Measurements from ENCODE around the gene NSFL1C.
A peak's percentile ranks its signal among the peaks of the same experiment; 100 is the strongest.

NSFL1C gene

DNA sequence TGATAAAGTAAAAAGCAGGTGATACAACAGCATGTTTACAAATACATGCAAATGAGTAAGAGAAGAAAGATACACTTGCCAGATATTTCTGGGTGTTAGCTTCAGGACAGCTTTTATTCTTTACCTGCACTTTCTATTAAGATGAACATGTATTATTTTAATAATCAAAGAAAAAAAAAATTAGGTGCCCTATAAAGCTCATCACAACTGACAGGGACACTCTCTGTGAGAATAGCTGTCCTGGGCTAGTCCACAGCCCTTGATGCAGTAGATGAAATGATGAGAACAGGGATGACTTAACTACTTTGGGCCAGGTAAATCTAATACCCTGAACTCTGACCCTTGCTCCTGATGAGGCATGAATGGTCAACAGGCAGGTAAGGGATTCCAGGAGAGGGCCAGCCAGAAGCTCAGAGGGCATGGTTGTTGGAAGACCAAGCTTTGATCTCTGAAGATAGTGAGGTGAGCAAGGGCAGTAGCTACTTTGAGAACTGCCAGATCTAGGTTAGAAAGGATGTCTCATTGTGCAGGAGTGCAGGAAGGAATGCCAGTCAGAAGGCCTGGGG is 15.6 kb downstream of the NSFL1C start:
- DNase-seq = no peak

DNA sequence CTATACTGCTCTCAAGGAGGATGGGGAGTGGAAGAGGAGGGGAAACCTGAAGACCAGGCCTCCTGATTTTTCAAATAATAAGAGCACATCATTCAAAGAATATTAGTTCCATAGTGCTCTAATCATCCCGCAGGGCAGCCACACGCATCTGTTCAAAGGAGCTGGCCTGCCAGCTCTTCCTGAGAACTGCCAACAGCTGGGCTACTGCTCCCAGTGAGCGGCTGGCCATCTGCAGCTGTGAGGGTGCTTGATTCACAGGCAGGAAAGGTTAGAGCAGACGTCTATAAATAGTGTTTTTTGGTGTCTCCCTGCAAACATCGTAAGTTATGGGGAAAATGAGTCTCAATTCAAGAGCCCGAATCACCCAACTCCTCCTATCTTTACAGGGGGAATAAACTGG is 17.3 kb downstream of the NSFL1C start:
- no peak for DNase-seq

DNA sequence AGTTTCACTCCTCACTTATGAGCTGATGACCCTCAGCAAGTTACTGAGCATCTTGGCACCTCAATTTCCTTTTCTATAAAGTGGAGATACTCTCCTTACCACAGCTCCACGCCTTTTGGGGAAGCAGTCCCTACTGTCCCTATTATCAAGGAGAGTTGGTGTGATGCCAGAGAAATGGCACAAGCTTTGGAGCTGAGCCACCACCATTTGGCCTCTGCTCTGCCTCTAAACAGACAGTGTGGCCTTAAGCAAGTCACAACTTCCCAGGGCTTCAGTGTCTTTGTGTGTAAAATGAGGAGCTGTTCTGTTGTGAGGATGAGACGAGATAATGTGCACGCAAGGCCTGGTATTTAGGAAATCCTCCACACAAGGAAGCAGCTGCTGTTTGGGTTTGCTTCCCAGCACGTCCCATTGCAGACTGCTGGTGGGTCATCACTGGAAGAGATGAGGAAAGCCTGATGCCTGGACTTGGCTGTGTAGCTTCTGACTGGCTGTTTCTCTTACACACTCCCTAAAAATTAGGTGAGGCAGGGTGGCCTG is 18.5 kb downstream of the NSFL1C start:
- DNase-seq = no peak

DNA sequence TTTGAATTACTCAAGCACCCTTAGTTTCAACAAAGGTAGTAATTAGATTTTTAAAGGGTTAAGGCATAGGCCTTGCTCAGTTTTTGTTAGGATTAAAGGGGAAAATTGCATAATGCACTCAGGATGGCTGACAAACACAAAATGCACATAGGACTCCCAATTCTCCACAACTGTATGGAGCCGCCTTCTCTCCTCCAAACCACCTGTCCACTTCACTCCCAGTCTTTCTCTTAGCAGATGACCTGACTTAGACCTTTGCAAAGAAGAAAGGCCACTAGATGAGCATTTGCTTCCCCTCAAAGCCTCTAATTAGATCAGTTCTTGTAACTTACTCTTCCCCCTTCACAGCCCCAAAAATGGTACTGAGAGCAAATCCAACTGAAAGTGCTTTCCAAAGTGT is 20.1 kb downstream of the NSFL1C start:
- no peak for DNase-seq

DNA sequence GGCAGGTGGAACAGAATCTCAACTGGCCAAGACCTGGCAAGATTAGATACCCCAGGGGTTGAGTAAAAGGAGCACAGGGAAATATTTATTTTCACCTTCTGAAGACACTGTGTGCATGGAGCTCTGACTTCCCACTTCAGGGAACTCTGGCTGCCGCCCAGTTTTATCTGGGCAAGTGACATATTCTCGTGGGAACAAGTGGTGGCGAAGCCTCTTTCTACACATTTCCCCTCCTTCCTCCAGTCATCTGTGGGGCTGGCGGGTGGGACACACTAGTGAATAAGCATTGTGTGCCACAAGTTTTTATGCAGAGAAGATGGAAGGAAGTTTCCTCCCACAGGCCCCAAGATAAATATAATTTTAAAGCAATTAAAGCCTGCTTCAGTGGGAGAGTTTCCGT is 23.6 kb downstream of the NSFL1C start:
- DNase-seq = no peak

DNA sequence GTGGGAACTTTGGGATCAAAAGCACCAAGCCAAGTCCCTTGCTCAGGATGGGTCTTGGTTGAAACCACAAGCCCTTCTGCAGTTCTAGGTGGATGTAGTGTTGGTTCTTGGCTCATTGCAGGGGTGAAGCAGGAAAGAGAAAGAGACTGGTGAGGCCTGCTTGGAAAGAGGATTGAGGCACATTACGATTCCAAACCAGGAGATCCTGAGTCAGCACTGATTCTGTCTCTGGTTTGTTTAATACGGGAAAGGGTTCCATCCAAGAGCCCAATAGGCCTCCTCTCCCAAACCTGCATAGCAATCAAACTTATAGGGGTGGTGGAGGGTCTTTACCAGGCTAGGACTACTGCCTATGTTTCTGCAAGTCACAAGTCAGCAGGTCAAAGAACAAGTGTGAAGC is 24.3 kb downstream of the NSFL1C start:
- no peak for DNase-seq

DNA sequence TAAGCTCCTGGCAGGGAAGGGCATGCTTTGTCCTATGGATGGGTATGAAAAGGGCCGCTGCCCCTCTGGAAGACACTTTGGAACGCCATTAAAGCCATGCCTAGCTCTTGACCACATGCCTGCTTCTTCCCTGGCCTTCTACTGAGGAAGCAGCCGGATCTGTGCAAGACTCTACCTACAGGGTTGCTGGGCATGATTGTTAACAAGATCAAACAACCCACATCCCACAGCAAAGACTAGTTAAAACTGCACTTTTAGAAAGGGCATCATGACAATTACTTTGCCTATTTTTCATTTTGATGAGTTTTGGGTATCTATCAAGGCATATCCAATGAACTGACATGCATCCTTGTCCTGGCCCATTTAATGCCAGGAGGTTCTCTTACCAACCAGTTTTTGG is 25.5 kb downstream of the NSFL1C start:
- no peak for DNase-seq

DNA sequence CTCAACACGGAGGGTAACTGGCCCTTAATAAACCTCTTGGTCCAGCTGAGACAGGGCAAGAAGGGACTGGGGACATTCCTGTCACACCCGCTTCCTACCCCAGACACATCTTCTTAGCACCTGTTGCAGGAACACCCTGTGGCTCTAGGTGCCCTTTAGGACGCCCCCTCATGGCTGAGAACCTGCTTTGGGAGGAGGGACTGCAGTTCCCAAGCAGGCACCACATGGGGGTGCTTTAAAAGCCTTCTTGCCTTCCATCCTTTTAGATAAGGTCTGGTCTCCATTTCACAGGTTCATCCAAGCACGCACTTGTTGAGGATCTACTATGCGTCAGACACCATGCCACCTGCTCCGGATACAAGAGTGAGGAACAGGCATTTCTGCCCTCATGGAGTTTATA is 26.6 kb downstream of the NSFL1C start:
- no peak for DNase-seq

DNA sequence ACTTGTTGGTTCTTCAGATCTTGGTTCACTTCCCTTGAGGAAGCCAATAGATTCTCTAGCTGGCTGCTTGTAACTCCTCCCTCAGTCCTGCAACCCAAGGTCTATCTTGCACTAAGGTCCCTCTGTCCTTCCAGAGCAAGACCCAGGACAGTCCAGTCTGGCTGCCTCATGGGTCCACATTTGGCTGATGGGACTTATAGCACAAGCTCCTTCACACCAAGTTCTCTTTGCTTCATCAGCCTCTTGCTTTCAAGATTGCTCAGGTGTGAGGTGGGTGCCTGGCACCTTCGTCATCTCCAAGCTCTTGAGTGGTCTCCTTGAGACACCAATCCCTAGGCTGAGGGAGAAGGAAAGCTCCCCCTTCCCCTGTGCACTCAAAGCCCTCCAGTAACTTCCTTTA is 28.3 kb downstream of the NSFL1C start:
- no peak for DNase-seq

DNA sequence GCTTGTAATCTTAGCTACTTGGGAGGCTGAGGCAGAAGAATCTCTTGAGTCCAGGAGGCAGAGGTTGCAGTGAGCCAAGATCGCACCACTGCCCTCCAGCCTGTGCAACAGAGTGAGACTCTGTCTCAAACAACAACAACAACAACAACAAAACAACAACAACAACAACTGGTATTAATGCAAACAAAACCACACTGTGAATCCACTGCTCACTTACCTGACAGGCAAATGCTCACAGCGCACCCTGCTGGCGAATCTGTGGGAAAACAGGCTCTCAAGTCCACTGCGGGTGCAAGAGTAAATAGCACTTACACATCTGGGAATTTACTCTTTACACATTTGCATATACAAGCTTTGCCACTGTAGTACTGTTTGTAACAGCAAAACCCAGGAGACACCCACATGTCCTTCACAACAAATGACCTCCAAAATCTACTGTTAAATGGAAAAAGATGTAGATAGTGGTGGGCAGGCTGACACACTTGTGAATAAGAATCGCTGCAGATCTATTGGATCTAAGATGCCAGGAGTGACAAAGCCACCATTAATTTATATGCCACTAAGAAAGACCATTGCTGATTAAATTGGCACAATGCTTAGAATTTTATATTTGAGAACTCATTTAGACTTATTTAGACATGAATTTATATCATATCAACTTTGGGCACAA is 29.3 kb downstream of the NSFL1C start:
- peak; percentile 35 for DNase-seq

DNA sequence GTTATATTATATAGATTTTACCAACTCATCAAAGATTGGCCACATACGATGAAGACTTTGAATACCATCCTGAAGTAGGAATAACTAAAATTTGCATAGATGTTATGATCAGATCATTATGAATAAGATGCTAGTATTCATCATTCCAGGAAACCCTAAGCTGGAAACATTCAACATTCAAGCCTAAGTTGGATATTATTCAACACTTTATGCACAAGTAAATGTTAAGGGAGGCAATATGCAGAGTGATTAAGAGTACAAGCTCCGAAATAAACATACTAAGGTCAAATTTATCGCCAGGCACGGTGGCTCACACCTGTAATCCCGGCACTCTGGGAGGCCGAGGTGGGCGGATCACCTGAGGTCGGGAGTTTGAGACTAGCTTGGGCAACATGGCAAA is 30.4 kb downstream of the NSFL1C start:
- no peak for DNase-seq

DNA sequence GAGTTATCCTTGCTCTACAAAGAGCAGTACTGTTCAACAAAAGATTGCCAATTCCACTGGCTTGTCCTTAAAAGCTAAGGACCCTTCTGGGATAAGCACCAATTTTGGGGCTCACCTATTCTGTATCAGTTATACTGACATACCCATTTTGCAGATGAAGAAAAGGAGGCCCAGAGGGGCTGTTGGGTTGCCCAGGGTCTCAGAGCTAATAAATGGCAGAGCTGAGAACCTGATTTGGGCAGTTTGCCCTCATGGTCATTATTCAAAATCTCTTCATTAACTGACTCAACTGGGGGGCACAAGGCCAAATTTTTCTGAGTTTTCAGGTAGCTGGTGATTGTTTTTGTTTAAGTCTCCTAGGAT is 31.3 kb downstream of the NSFL1C start:
- DNase-seq = no peak

DNA sequence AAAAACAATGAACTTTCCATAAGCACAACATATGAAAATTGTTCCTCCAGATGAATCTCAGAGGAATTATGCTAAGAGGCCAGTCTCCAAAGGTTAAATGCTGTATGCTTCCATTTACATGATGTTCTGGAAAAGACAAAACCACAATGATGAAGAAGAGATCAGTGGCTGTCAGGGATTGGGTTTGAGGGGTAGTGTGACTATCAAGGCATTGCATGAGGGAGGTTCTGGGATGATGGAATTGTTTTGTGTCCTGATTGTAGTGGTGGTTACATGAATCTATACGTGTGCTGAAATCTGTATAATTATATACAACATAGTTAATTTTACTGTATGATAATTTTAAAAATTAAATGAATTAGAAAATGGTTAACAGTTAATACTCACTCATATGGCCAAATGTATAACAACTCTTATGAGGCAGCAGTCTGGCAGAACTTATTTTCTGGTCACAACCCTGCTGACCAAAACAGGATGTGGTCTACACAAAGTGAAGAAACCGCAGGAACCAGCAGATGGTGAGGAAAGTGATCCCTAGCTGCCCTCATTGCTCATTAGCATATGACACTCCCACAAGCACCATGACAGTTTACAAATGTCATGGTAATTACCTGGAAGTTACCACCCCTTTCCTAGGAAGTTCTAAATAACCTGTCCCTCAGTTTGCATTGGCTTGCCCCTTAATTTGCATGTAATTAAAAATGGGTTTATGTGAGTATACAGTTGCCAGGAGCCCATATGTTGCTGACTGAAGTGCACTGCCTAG is 31.9 kb downstream of the NSFL1C start:
- no peak for DNase-seq

DNA sequence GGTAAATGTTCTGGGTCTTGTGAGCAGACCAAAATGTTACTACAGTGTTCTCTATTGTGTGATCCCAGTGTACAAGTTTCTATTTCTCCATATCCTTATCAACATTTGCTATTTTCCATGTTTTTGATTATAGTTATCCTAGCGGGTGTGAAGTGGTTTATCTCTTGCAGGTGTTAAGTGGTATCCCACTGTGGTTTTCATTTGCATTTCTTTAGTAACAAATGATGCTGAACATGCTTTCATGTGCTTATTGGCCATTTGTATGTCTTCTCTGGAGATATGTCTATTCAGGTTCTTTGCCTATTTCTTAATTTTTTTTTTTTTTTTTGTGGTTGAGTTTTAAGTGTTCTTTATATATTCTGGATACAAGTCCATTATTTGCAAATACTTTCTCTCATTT is 35.5 kb downstream of the NSFL1C start:
- DNase-seq = no peak

DNA sequence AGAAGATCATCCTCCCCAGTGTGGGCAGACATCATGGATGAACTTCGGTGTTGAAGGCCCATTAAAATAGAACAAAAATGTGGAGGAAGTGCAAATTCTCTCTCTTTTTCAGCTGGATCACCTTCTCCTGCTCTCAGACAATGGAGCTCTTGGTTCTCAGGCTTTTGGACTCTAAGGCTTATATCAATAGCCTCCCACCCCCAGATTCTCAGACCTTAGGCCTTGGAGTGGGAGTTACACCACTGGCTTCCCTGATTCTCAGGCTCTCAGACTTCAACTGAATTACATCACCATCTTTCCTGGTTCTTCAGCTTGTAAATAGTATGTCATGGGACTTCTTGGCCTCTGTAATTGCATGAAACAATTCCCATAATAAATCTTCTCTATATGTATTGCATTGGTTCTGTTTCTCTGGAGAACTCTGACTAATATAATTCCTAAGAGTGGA is 36.6 kb downstream of the NSFL1C start:
- DNase-seq = no peak

DNA sequence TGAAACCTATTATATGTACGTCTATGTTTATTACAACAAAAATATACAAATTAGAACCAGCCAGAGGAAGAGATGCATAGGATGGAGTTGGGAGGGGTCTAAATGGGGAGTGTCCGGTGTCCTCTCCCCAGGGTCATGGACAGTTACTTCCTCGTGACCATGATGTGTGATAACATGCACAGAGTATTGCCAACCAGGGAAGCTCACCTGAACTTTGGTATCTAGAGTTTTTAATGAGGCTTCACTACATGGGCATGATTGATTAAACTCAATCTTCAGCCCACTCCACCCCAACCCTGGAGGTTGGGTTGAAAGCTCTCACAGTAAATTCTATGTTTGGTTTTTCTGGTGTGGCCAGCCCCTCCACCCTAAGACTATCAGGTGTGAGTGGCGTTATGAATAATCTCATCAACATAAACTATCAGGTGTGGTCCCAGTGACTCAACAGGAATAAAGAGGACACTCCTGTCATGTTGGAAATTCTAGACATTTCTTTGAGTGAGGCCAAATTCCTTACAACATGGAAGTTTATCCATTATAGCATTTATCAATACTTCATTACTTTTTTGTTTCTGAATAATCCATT is 37.4 kb downstream of the NSFL1C start:
- no peak for DNase-seq

DNA sequence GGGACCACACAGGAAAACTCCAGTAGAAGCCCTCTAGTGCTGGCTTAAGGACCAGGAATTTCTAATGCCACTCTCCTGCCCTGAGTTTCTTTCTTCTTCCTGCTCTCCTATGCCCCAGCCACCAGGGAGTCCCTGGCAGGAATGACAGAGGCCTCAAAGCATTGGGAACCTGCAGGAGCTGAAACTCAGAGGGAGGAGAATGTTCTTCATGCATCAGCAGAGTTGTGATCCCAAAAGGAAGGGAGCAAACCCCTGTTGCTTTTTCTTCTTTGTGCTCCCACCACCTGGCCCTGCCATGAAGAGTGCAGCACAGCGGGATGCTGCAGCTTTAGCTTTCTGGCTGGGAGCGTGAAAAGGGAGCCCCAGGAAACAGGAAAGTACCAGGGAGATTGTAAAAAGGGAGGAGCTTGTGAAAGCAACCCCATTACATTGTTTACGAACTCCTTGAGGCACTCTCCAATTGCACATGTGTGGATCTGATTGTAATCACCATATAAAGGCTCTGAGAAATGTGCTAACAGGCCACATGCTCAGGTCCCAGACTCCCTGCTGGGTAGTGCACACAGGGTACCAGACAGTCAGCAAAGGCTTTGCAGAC is 39.1 kb downstream of the NSFL1C start:
- DNase-seq = peak; percentile 97

DNA sequence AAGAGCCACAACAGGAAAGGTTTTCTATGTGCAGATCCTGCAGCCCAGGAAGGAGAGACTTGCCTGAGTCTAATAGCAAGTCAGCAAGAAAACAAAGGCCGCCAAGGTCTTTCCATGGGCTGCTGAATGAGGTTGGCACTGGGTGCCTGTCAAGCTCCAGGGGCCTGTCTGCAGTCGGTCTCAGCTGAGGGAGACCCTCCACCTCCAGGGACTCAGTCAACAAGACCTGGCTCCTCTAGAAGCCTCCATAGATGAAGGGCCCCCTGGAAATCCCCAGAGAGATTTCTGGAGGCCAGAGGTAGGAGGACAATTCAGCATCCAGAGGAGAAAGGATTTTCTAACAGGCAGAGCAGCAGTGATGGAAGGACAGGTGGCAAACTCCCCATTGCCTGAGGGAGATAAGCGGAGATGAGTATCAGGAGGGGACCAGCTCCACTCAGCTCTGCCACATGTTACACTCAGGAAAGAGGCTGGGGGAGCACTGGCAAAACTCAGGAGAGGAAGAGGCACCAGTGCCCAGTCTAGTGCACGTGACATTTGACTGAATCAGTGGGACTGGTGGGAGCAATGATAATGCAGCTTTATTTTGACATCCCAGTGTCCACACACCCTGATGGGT is 40.3 kb downstream of the NSFL1C start:
- DNase-seq = no peak

DNA sequence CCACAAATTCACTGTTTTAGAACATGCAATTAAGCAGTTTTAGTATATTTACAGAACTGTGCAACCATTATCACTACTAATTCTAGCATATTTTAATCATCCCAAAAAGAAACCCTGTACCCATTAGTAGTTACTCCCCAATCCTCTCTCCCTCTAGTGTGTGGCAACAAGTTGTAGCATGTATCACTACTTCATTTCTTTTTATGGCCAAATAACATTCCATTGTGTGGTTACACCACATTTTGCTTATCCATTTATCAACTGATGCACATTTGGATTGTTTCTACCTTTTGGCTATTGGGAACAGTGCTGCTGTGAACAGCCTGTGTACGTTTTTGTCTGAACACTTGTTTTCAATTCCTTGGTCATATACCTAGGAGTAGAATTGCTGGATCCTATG is 42.3 kb downstream of the NSFL1C start:
- no peak for DNase-seq

DNA sequence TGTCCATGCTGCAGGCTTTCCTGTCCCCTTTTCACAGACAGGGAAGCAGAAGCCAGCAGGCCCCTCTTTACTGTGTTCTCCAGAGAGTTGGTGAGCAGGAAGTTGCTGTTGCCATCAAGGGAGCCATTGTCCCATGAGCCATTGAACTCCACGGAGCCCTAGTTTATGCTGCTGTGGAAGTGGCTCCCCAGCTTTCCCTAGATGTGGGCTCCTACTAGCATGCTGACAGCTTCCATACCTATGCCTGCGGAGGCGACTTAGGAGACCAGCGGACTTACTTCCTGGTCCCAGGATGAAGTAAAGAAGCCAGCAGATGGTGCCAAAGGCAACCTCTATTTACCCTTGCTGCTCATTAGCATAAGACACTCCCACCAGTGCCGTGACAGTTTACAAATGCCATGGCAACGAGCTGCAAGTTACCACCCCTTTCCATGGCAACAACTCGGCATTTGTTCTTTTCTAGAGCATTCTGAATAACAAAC is 43.0 kb downstream of the NSFL1C start:
- peak; percentile 14 for DNase-seq

DNA sequence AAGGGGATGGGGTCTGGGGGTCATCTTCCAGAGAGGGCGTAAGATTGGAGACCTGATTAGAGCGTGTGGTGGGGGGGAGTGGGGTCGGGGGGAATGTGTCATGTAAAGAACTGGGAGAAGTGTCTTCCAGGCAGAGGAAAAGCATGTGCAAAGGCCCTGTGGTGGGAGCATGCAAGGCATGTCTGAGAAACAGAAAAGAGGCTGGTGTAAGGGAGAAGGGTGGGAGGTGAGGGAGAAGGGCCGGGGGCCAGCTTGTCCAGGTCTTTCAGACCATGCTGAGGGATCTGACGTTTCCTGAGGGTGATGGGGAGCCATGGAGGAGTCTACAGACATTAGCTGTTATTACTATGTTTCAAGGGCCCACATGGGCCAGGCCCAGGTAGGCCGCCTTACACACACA is 43.4 kb downstream of the NSFL1C start:
- no peak for DNase-seq

DNA sequence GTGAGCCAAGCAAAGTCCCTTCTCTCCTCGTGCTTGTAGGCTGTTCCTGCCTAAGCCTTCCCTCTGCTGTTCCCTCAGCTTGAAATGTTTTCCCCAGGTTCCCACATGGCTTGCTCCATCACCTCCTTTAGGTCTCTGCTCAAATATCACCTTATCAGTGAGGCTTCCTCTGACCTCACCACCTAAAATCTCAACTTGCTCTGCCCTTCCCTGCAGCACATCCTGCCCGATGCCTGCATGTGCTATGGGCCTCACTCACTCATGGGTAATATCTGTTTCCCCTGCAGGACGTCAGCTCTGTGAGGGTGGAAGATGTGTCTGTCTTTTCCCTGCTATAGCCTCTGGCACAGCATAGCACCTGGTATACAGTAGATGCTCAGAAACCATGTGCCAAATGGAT is 43.9 kb downstream of the NSFL1C start:
- no peak for DNase-seq

DNA sequence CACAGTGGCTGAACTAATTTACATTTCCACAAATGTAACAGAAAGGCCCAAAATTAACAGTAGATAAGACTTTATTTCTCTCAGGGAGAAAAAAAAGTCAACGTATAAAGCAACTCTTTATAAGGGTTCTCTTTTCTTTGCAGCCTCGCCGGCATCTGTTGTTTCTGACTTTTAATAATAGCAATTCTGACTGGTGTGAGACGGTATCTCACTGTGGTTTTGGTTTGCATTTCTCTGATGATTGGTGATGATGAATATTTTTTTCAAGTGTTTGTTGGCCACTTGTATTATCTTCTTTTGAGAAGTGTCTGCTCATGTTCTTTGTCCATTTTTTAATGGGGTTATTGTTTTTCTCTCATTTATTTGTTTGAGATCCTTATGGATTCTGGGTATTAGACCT is 46.6 kb downstream of the NSFL1C start:
- DNase-seq = no peak

Measured in NCI-H1092 (cell line).